ENCODE measurements around the gene KIZ.

KIZ gene

DNA sequence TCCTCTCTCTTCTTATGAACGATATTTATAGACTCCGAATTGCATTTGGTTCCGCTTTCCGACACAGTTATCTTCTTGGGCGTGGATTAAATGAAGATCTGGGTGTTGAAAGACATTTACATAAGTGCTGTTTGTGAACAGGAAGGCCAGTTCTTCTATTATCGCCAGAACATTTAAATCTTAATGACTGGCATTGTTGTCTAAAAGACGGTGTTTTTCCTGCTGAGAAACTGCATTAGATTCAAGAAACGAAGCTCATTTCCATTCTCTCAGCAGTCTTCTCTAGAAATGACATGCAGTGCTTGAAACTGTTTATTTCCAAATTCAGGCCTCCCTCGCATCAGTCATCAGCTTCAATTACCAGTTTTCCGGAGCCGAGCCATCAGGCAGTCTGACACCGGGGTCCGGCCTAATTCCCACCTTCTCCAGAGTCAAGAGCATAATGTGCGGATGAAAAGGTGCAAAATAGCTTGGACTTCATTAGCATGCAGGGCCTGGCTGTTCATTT, 35.7 kb upstream of the KIZ start:
- Histone ChIP-seq H3K27ac (ENCODE audit: low read length) (no peak overlapping the region), H2AFZ (ENCODE audit: low read depth, low read length) (no peak overlapping the region), H3K9ac (ENCODE audit: low read depth, low read length) (no peak overlapping the region), H3K4me1 (ENCODE audit: insufficient read depth, low read length) (no peaks in the 10 kb centered on the region), H3K79me2 (ENCODE audit: insufficient read depth, low read length) (no peaks in the 10 kb centered on the region), H3K4me3 (ENCODE audit: low read depth in 1 of 2, low read length in 2 of 2) (no peak overlapping the region), H3K27me3 (ENCODE audit: insufficient read depth, low read length, poor library complexity) (peaks cover 18% of the 10 kb centered on the region), H3K4me2 (ENCODE audit: insufficient read depth, low read length) (no peak overlapping the region), H3K9me3 (ENCODE audit: insufficient read depth, low read length, severe bottlenecking) (no peaks in the 10 kb centered on the region), H4K20me1 (ENCODE audit: insufficient read depth, low read length) (no peaks in the 10 kb centered on the region), H3K36me3 (ENCODE audit: insufficient read depth, low read length) (no peaks in the 10 kb centered on the region)
- ATAC-seq (ENCODE audit: insufficient read depth, low read depth): no peak
- TF ChIP-seq EZH2 (IDR thresholded peaks at IDR 0.05; ENCODE audit: borderline replicate concordance, low read depth, low read length, severe bottlenecking) (no peak), CTCF (IDR thresholded peaks at IDR 0.05; ENCODE audit: borderline replicate concordance, extremely low read depth, low read length, poor library complexity, severe bottlenecking) (no peak)
- DNase-seq: no peak

DNA sequence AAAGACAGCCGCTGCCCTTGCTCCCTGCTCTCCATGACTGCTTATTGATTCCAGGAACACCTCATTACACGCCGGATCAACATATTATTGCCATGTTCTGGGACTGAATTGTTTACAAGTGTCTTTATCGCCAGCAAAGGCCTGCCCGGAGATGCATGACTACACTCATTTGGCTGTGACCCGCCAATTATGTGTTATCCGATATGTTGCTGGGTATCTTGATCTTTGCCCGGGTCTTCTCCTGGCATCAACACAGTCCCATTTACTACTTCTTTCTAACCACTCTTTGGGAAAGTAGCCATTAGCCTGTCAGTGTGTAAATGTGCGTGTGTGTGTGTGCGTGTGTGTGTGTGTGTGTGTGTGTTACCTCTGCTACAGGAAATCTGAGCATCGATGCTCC, 35.2 kb upstream of the KIZ start:
- Histone ChIP-seq H4K20me1 (ENCODE audit: insufficient read depth, low read length) (no peaks in the 10 kb centered on the region), H3K4me3 (ENCODE audit: low read depth in 1 of 2, low read length in 2 of 2) (no peak overlapping the region), H3K9me3 (ENCODE audit: insufficient read depth, low read length, severe bottlenecking) (no peaks in the 10 kb centered on the region), H3K9ac (ENCODE audit: low read depth, low read length) (no peak overlapping the region), H3K4me2 (ENCODE audit: insufficient read depth, low read length) (no peak overlapping the region), H3K36me3 (ENCODE audit: insufficient read depth, low read length) (no peaks in the 10 kb centered on the region), H3K27ac (ENCODE audit: low read length) (no peak overlapping the region), H3K27me3 (ENCODE audit: insufficient read depth, low read length, poor library complexity) (peaks cover 18% of the 10 kb centered on the region), H3K79me2 (ENCODE audit: insufficient read depth, low read length) (no peaks in the 10 kb centered on the region), H2AFZ (ENCODE audit: low read depth, low read length) (no peak overlapping the region), H3K4me1 (ENCODE audit: insufficient read depth, low read length) (no peaks in the 10 kb centered on the region)
- DNase-seq (no peak), ATAC-seq (ENCODE audit: insufficient read depth, low read depth) (no peak)
- TF ChIP-seq CTCF (IDR thresholded peaks at IDR 0.05; ENCODE audit: borderline replicate concordance, extremely low read depth, low read length, poor library complexity, severe bottlenecking) (no peak), EZH2 (IDR thresholded peaks at IDR 0.05; ENCODE audit: borderline replicate concordance, low read depth, low read length, severe bottlenecking) (no peak)

- TF ChIP-seq CTCF (IDR thresholded peaks at IDR 0.05; ENCODE audit: borderline replicate concordance, extremely low read depth, low read length, poor library complexity, severe bottlenecking): no peak
- TF ChIP-seq EZH2 (IDR thresholded peaks at IDR 0.05; ENCODE audit: borderline replicate concordance, low read depth, low read length, severe bottlenecking): no peak
- ATAC-seq (ENCODE audit: insufficient read depth, low read depth): no peak
- H3K27ac ChIP-seq (ENCODE audit: low read length): no peak overlapping the region
Observed at GRCh38 chr20:21092806-21093205, 33.1 kb upstream of the KIZ start.

More at GRCh38 chr20:21092806-21093205, 33.1 kb upstream of the KIZ start:
- peaks cover 26% of the 10 kb centered on the region for H3K27me3 ChIP-seq (ENCODE audit: insufficient read depth, low read length, poor library complexity)
- no peaks in the 10 kb centered on the region for H3K36me3 ChIP-seq (ENCODE audit: insufficient read depth, low read length)
- no peak overlapping the region for H3K4me2 ChIP-seq (ENCODE audit: insufficient read depth, low read length)
- H2AFZ ChIP-seq (ENCODE audit: low read depth, low read length): no peak overlapping the region
- no peak for DNase-seq
- H3K4me3 ChIP-seq (ENCODE audit: low read depth in 1 of 2, low read length in 2 of 2): no peak overlapping the region
- H3K79me2 ChIP-seq (ENCODE audit: insufficient read depth, low read length): no peaks in the 10 kb centered on the region
- no peaks in the 10 kb centered on the region for H3K9me3 ChIP-seq (ENCODE audit: insufficient read depth, low read length, severe bottlenecking)
- no peaks in the 10 kb centered on the region for H3K4me1 ChIP-seq (ENCODE audit: insufficient read depth, low read length)
- no peaks in the 10 kb centered on the region for H4K20me1 ChIP-seq (ENCODE audit: insufficient read depth, low read length)
- no peak overlapping the region for H3K9ac ChIP-seq (ENCODE audit: low read depth, low read length)

Measured in DND-41 (cell line).